CD4-positive, CD25-positive, alpha-beta regulatory T cell (primary cell): ENCODE results near the gene SLC43A1. TPM values are rescaled to one million over a fixed set of nuclear protein-coding genes. Genes with fewer than 3 reads are reported as not detected.

ENCODE experiments used
- ATAC-seq, 2 donors: fragments of 150-1000 bp; cut with Tn5 transposase; one replicate each; pipeline ENCODE4 v1.10.0; 2021; ENCODE audit warnings: low read depth in 2 of 2, moderate number of reproducible peaks in 2 of 2, moderate library complexity in 1 of 2
- DNase-seq, 3 donors: peaks; one replicate each; pipeline versions ENCODE4 v3.0.0 to v3.0.0-alpha.2; 2012 to 2022; ENCODE audit warnings: mixed read lengths in 1 of 3
- H3K27ac ChIP-seq: one replicate; pipeline ENCODE4 v1.7.0; 2013; ENCODE audit warnings: mild to moderate bottlenecking, low read length; ENCODE audit not compliant: insufficient read depth, poor library complexity, severe bottlenecking
- H3K27me3 ChIP-seq: one replicate; pipeline ENCODE4 v1.7.0; 2013; ENCODE audit warnings: low read length; ENCODE audit not compliant: control insufficient read depth, insufficient read depth
- H3K36me3 ChIP-seq: one replicate; pipeline ENCODE4 v1.7.0; 2013; ENCODE audit warnings: mild to moderate bottlenecking, low read length, moderate library complexity; ENCODE audit not compliant: control insufficient read depth, insufficient read depth
- H3K4me1 ChIP-seq: 2 replicates; pipeline ENCODE4 v1.7.0; 2013; ENCODE audit warnings: mild to moderate bottlenecking, low read length; ENCODE audit not compliant: insufficient read depth, control insufficient read depth, poor library complexity, severe bottlenecking
- H3K4me3 ChIP-seq: one replicate; pipeline ENCODE4 v1.7.0; 2013; ENCODE audit warnings: low read depth, mild to moderate bottlenecking, low read length, moderate library complexity
- H3K9me3 ChIP-seq, 2 experiments: 1 replicate in 1 of 2; 2 replicates in 1 of 2; pipeline ENCODE4 v1.7.0; 2013; ENCODE audit warnings: low read length in 2 of 2, mild to moderate bottlenecking in 1 of 2, moderate library complexity in 1 of 2; ENCODE audit not compliant: control insufficient read depth in 2 of 2
- H3K27ac Mint-ChIP-seq, 3 donors: one replicate each; pipeline ENCODE4 v1.8.0; 2020 to 2022; ENCODE audit warnings: mild to moderate bottlenecking in 3 of 3, mixed read lengths in 3 of 3, moderate library complexity in 2 of 3
- H3K27me3 Mint-ChIP-seq: one replicate; pipeline ENCODE4 v1.8.0; 2022; ENCODE audit warnings: mild to moderate bottlenecking, mixed read lengths
- H3K36me3 Mint-ChIP-seq: one replicate; pipeline ENCODE4 v1.8.0; 2020; ENCODE audit warnings: mixed read lengths
- H3K4me1 Mint-ChIP-seq, 4 donors: one replicate each; pipeline ENCODE4 v1.8.0; 2020 to 2022; ENCODE audit warnings: mixed read lengths in 4 of 4, mild to moderate bottlenecking in 1 of 4
- H3K4me3 Mint-ChIP-seq, 4 donors: one replicate each; pipeline ENCODE4 v1.8.0; 2020 to 2022; ENCODE audit warnings: mild to moderate bottlenecking in 4 of 4, mixed read lengths in 4 of 4, moderate library complexity in 3 of 4
- H3K9me3 Mint-ChIP-seq, 7 donors: one replicate each; pipeline ENCODE4 v1.8.0; 2020 to 2022; ENCODE audit warnings: mixed read lengths in 7 of 7, mild to moderate bottlenecking in 3 of 7, moderate library complexity in 2 of 7
- polyA plus RNA-seq, 4 donors: library from polyadenylated mRNA; unstranded; fragments of 300-500 nt; fragmentation: Illumina TruSeq; gene quantifications; one replicate each; pipeline ENCODE4 v1.2.3, GENCODE V29; 2021
- total RNA-seq: library from RNA; stranded (reverse); gene quantifications from one replicate; pipeline ENCODE4 v1.2.3, GENCODE V29; 2022

The SLC43A1 gene
- total and polyA plus RNA-seq, 5 donors from 2014 or later = 12.8 to 29.9 (median 25.0) TPM

DNA sequence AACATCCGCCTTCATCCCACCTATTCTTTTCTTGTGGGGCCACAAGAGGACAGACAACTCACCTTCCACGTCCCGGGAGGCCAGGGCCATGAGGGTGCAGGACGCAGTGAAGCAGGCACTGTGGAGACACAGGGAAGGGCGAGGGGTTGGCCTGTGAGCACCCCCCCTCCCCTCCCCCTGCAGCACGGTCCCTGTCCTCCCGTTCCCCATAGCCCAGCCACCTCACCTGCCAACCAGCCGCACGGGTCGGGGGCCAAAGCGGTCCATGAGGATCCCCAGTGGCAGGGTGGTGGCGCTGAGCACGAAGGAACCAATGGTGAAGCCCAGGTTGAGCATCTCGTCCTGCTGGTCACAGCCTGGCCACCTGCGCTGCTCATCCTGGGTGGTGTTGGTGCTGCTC lies 14.6 kb downstream of the SLC43A1 start:
- Mint-ChIP-seq H3K4me3 (no peak overlapping the region), H3K4me1 (peaks cover 0 to 2% (median 1%) of the 10 kb centered on the region in 4 donors), H3K36me3 (peaks cover 21% of the 10 kb centered on the region), H3K9me3 (no peaks in the 10 kb centered on the region), H3K27ac (no peak overlapping the region), H3K27me3 (no peaks in the 10 kb centered on the region)
- Histone ChIP-seq H3K4me1 (no peaks in the 10 kb centered on the region), H3K36me3 (peaks cover 33% of the 10 kb centered on the region), H3K27me3 (no peaks in the 10 kb centered on the region), H3K4me3 (no peak overlapping the region), H3K27ac (no peak overlapping the region), H3K9me3 (no peaks in the 10 kb centered on the region)
- no peak for ATAC-seq
- no peak for DNase-seq

DNA sequence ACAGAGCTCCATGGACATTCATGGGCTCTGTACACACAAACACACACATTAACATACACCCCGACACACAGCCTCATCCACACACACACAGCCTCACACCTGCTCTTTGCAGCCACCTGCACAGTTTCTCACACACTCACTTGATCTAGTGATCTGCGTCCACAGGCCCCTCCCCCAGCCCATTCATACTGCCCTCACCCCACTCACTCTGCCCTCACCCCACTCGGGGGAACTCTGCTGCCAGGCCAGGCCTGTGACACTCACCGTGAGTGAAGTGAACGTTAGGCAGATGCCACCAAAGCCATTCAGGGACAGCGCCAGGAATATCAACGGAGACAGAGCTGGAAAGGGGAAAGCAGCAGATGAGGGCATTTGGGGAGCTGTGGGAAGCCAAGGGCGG lies 15.0 kb downstream of the SLC43A1 start:
- Histone ChIP-seq H3K27me3 (no peaks in the 10 kb centered on the region), H3K4me1 (no peaks in the 10 kb centered on the region), H3K27ac (no peak overlapping the region), H3K9me3 (no peaks in the 10 kb centered on the region), H3K36me3 (peaks cover 33% of the 10 kb centered on the region), H3K4me3 (no peak overlapping the region)
- Mint-ChIP-seq H3K9me3 (no peaks in the 10 kb centered on the region), H3K36me3 (peaks cover 22% of the 10 kb centered on the region), H3K4me1 (peaks cover 0 to 2% (median 1%) of the 10 kb centered on the region in 4 donors), H3K27ac (no peak overlapping the region), H3K27me3 (no peaks in the 10 kb centered on the region), H3K4me3 (no peak overlapping the region)
- no peak for ATAC-seq
- DNase-seq = no peak

DNA sequence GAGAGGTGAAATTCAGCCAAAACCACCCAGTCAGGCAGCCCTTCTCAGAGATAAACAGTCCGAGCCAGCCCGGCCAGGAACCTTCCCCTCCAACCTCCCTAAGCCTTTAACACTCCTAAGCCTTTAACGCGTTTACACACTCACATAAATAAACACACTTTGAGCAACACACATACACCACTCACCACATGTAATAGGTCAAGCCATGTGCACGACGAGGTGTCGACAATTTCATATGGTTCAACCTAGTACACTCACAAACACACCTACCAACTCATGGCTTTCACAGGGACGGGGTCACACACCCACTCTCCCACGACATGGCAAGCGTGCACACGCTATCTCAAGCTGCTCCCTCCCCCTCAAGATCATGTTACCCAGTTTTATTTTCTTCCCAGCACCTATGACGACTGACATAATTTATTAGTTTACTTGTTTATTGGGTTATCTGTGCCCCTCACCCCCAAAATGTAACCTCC lies 15.5 kb downstream of the SLC43A1 start:
- peaks cover 22% of the 10 kb centered on the region for H3K36me3 Mint-ChIP-seq
- no peak for DNase-seq
- no peaks in the 10 kb centered on the region for H3K9me3 ChIP-seq
- H3K27me3 ChIP-seq = no peaks in the 10 kb centered on the region
- no peak overlapping the region for H3K27ac Mint-ChIP-seq
- H3K4me3 Mint-ChIP-seq = no peak overlapping the region
- no peaks in the 10 kb centered on the region for H3K9me3 Mint-ChIP-seq
- H3K27me3 Mint-ChIP-seq = no peaks in the 10 kb centered on the region
- H3K36me3 ChIP-seq = peaks cover 33% of the 10 kb centered on the region
- ATAC-seq = no peak
- H3K4me3 ChIP-seq = no peak overlapping the region
- peaks cover 0 to 2% (median 1%) of the 10 kb centered on the region in 4 donors for H3K4me1 Mint-ChIP-seq
- H3K27ac ChIP-seq = no peak overlapping the region
- H3K4me1 ChIP-seq = no peaks in the 10 kb centered on the region

DNA sequence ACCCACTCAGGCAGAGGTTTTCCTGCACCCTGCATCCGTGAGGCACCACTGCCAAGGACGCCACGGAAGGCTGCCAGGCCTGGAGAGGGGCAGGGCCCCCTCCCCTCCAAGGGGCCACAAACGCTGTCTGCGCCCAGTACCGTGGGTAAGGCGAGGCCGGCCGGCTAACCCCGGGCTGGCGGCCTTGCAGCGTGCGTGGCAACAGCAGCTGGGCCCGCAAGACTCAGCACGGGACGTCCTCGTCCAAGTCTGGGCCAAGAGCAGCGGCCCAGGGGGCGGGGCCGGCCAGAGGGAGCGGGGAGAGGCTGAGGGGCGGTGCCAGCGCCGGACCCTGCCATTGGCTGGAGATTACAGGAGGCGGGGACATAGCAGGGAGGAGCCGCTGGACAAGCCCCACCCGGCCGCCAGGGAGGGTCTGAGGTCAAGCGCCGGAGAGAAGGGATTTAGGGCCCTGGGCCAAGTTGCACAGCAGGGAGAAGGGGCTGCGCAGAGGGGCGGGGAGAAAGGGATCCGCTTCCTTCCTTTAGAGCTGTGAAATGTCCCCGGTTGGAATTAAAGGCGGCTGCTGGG lies 16.0 kb downstream of the SLC43A1 start:
- Histone ChIP-seq H3K27me3 (no peaks in the 10 kb centered on the region), H3K9me3 (no peaks in the 10 kb centered on the region), H3K36me3 (peaks cover 33% of the 10 kb centered on the region), H3K27ac (no peak overlapping the region), H3K4me3 (no peak overlapping the region), H3K4me1 (no peaks in the 10 kb centered on the region)
- H3K9me3 Mint-ChIP-seq = no peaks in the 10 kb centered on the region
- no peaks in the 10 kb centered on the region for H3K27me3 Mint-ChIP-seq
- DNase-seq (no peak), ATAC-seq (peak in 1 of 2 donors; percentile 20)
- no peak overlapping the region for H3K27ac Mint-ChIP-seq
- H3K4me1 Mint-ChIP-seq = peaks cover 0 to 2% (median 1%) of the 10 kb centered on the region in 4 donors
- peaks cover 22% of the 10 kb centered on the region for H3K36me3 Mint-ChIP-seq
- H3K4me3 Mint-ChIP-seq = no peak overlapping the region

DNA sequence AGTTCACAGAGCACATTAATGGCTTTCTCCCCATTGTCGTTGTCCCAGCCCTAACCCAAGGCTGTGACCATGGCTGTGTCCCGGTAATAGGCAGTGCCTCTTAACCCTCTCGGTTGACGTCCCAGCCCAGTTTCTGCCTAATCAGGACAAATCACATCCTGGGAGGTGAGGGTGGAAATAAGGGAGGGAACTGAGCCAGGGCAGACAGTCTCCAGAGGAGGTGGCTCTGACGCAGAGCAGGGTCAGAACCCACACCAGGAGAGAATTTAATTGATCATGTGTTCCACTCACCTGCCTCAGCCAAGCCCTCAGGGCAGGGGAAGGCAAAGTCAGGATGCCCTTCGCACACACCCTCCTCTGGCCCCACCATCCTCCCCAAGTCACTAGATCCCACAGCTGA lies 17.0 kb downstream of the SLC43A1 start:
- peaks cover 33% of the 10 kb centered on the region for H3K36me3 ChIP-seq
- H3K27me3 ChIP-seq = no peaks in the 10 kb centered on the region
- H3K27ac ChIP-seq = no peak overlapping the region
- H3K9me3 ChIP-seq = no peaks in the 10 kb centered on the region
- DNase-seq (no peak), ATAC-seq (no peak)
- no peaks in the 10 kb centered on the region for H3K4me1 Mint-ChIP-seq
- no peak overlapping the region for H3K4me3 ChIP-seq
- no peaks in the 10 kb centered on the region for H3K27me3 Mint-ChIP-seq
- no peak overlapping the region for H3K4me3 Mint-ChIP-seq
- H3K9me3 Mint-ChIP-seq = no peaks in the 10 kb centered on the region
- H3K4me1 ChIP-seq = no peaks in the 10 kb centered on the region
- peak overlapping the region in 1 of 3 donors; percentile 29 for H3K27ac Mint-ChIP-seq
- H3K36me3 Mint-ChIP-seq = peaks cover 19% of the 10 kb centered on the region

DNA sequence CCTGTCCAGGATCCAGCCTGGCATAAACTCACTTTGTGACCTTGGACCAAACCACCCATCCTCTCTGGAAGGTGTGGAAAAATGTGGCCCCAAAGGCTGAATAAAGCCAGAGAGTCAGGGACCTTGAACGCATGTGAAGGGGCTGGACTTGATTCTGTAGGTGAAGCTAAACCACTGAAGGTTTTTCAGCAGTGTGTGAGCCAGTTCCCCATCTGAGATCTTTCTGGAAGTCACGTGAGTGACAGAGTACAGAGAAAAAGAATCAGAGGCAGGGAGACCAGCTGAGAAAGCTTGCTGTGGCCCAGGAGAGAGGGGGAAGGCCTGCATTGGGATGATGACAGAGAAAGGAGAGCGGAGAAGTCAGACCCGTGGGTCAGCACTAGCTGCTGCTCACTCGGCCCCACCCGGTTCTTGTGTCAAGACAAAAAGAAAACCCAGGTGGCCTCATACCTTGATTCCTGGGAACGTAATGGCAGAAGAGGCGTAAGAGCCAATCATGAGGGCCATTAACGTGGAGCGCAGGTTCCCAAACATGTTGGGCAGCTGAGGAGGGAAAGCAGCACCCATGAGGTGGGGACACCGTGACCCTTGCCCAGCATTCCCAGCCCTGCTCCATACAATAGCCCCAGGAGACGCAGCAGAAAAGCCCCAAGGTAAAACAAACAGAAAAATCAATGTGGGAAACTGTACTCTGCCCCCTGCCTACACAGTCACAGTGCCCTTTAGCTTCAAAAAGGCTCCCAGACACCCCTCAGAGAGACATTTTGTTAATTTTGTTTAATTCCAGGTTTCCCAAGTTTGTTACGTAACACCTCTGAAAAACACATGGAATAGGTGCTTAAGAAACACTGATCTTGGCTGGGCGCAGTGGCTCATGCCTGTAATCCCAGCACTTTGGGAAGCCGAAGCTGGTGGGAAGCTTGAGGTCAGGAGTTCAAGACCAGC lies 17.9 kb downstream of the SLC43A1 start:
- H3K27ac Mint-ChIP-seq = peak overlapping the region in 1 of 3 donors; percentile 29

DNA sequence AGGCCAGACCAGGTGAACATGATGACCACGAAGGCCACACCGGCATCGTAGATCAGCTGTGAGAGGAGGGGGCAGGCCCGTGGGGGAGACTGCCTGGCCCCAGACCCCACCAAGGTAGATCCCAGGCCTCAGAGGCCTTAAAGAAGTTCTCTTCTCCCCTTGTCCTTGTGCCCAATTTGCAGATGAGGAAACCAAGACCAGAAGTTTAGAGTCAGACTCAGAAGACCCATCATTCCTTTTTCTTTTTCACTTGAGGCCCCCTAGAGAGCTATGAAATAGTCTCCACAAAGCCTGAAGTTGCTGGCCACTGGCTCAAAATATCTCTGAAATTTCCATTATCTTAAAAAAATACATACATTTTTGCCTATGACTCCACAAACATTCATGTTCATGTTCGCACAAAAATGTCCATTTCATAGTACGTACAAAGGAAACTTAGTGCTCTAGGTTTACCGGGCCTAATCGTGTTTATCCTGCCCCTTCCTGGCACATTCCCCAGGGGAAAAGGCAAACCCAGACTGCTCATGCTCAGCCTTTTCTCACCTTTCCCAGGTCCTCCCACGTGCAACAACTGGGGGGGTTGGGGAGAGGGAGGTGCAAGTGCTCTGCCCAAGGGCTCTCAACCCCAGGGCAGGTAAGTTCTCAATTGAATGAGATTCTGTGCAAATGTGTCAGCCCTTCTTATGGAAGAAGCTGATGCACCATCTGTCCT lies 19.2 kb downstream of the SLC43A1 start:
- Mint-ChIP-seq H3K9me3 (no peaks in the 10 kb centered on the region), H3K4me1 (no peaks in the 10 kb centered on the region), H3K4me3 (no peak overlapping the region), H3K27me3 (no peaks in the 10 kb centered on the region), H3K27ac (no peak overlapping the region), H3K36me3 (peaks cover 19% of the 10 kb centered on the region)
- DNase-seq = no peak
- no peak for ATAC-seq
- no peaks in the 10 kb centered on the region for H3K4me1 ChIP-seq
- H3K9me3 ChIP-seq = no peaks in the 10 kb centered on the region
- H3K27ac ChIP-seq = no peak overlapping the region
- H3K4me3 ChIP-seq = no peak overlapping the region
- H3K36me3 ChIP-seq = peaks cover 29% of the 10 kb centered on the region
- H3K27me3 ChIP-seq = no peaks in the 10 kb centered on the region

More for the DNA sequence above, 17.9 kb downstream of the SLC43A1 start:
- H3K27ac ChIP-seq = no peak overlapping the region
- no peaks in the 10 kb centered on the region for H3K4me1 ChIP-seq
- H3K36me3 ChIP-seq = peaks cover 33% of the 10 kb centered on the region
- H3K4me1 Mint-ChIP-seq = no peaks in the 10 kb centered on the region
- H3K36me3 Mint-ChIP-seq = peaks cover 19% of the 10 kb centered on the region
- H3K4me3 Mint-ChIP-seq = no peak overlapping the region
- no peaks in the 10 kb centered on the region for H3K27me3 ChIP-seq
- no peaks in the 10 kb centered on the region for H3K27me3 Mint-ChIP-seq
- ATAC-seq = no peak
- H3K9me3 ChIP-seq = no peaks in the 10 kb centered on the region
- no peak for DNase-seq
- no peaks in the 10 kb centered on the region for H3K9me3 Mint-ChIP-seq
- H3K4me3 ChIP-seq = no peak overlapping the region
